Heart left ventricle (tissue), 16 donors: ENCODE results near the gene WBP2NL. TPM values are rescaled to one million over a fixed set of nuclear protein-coding genes. Genes with fewer than 3 reads are reported as not detected.
A peak's percentile ranks its signal among the peaks of the same experiment; 100 is the strongest.
"Not testable (repeated sequence)": the region's sequence is repeated elsewhere in the genome, so short reads cannot be mapped to it uniquely, and the experiment has no call there.

Source experiments
- ATAC-seq, 4 donors: fragments of 200-7000 bp; cut with Tn5 transposase; one replicate each; pipeline ENCODE4 v1.9.1; 2020 to 2022; ENCODE audit warnings: moderate library complexity in 4 of 4, mild to moderate bottlenecking in 3 of 4, moderate number of reproducible peaks in 1 of 4
- DNase-seq, 5 donors: peaks; one replicate each; pipeline ENCODE4 v3.0.0-alpha.2; 2020
- H3K27ac ChIP-seq, 12 donors: fragments of 200-600 bp; sonication (generic) in 4 of 12; one replicate each; pipeline versions ENCODE4 v1.5.0 to v1.8.0; 2016 to 2022; ENCODE audit warnings: mild to moderate bottlenecking in 2 of 12
- H3K27me3 ChIP-seq, 9 donors: fragments of 200-600 bp; sonication (generic) in 2 of 9; one replicate each; pipeline versions ENCODE4 v1.5.1 to v1.8.0; 2016 to 2022; ENCODE audit warnings: mild to moderate bottlenecking in 3 of 9
- H3K36me3 ChIP-seq, 9 donors: fragments of 200-600 bp; sonication (generic) in 2 of 9; one replicate each; pipeline versions ENCODE4 v1.5.0 to v1.8.0; 2018 to 2022; ENCODE audit warnings: mild to moderate bottlenecking in 2 of 9
- H3K4me1 ChIP-seq, 12 donors: fragments of 200-600 bp; sonication (generic) in 4 of 12; one replicate each; pipeline versions ENCODE4 v1.5.0 to v1.8.0; 2016 to 2022; ENCODE audit warnings: mild to moderate bottlenecking in 3 of 12
- H3K4me3 ChIP-seq, 12 donors: fragments of 200-600 bp; sonication (generic) in 4 of 12; one replicate each; pipeline versions ENCODE4 v1.5.0 to v1.8.0; 2017 to 2022; ENCODE audit warnings: mild to moderate bottlenecking in 9 of 12, moderate library complexity in 4 of 12
- H3K9me3 ChIP-seq, 12 donors: fragments of 200-600 bp; sonication (generic) in 4 of 12; one replicate each; pipeline versions ENCODE4 v1.5.0 to v1.8.0; 2016 to 2022; ENCODE audit warnings: mild to moderate bottlenecking in 1 of 12
- CTCF ChIP-seq, 12 donors: fragments of 200-600 bp; sonication (generic) in 4 of 12; IDR thresholded peaks; one replicate each; pipeline versions ENCODE4 v1.5.0 to v1.8.0; 2018 to 2022; ENCODE audit warnings: antibody characterized with exemption in 12 of 12, mild to moderate bottlenecking in 5 of 12
- POLR2A ChIP-seq, 2 donors: fragments of 450-650 bp; IDR thresholded peaks; one replicate each; pipeline ENCODE4 v1.6.1; 2017; ENCODE audit warnings: antibody characterized with exemption in 2 of 2, mild to moderate bottlenecking in 2 of 2, moderate library complexity in 2 of 2
- WGBS, 4 donors: extraction: QIAGEN DNeasy Blood & Tissue Kit in 2 of 4; methylation state at CpG; one replicate each; pipeline versions ENCODE4 v1.1.5 to v1.1.7; 2013 to 2018; 5-methylcytosine and 5-hydroxymethylcytosine counted together
- intact Hi-C, 10 donors: fragments of 100-400 bp; cut with DNase I; formaldehyde crosslinking; loops; one replicate each; pipeline versions ENCODE4 v1.11.1 to v1.14.2; 2022
- polyA plus RNA-seq, 2 donors: library from polyadenylated mRNA; stranded (reverse); fragments of 200-250 nt; gene quantifications; one replicate each; pipeline ENCODE4 v1.2.3, GENCODE V29; 2013
- total RNA-seq, 9 donors: library from RNA; depleted of rRNA in 2 of 9; stranded (reverse); fragments of >200 nt in 2 of 9; fragmentation: NEBNext Ultra II Directional in 3 of 9; extraction: Animal tissue kit (Norgen Biotek cat#: 25700) in 3 of 9; gene quantifications; one replicate each; pipeline versions ENCODE4 v1.1.0 to v1.2.4, GENCODE V29; 2016 to 2023
- donor health status: ischemic (EF 13 %, LVEDD 7.1; RV severe dilation, severe dysfunction).
- donor health status: healthy with polysubstance abuse.
- donor health status: DM: no; HTN: yes; CAD: no.
- donor health status: DM: no; HTN: no; CAD: no.
- donor health status: ischemic (EF 25% LVEDD 6.9; RV normal size, moderate dysfunction).
- donor health status: ischemic (EF 25% LVEDD 5.7; RV mildly dilated, moderate dysfunction).
- donor health status: healthy.
- donor health status: DM: yes; HTN: yes; CAD: no.
- donor health status: ischemic (EF 35%, LVEDD 5.7; RV mildly dilated, moderate dysfunction).
- donor health status: nonischemic (EF 11% LVEDD 7.7; RV severe dilation, severe dysfunction).
- donor health status: DM: yes; HTN: yes; CAD: no.
- donor health status: PGD.
- donor health status: ischemic (EF 29% LVEDD 5.4; RV normal size, mild dysfunction).
- donor health status: nonischemic (EF 23%, LVEDD 6.1; RV moderate dilation, normal function).

The WBP2NL gene
- total and polyA plus RNA-seq, 11 donors = 0.11 to 1.1 (median 0.38) TPM; not detected in 1

GRCh38 chr22:42068291-42068690 is 69.7 kb downstream of the WBP2NL start:
- DNase-seq (no peak), ATAC-seq (no peak)
- intact Hi-C loops = loop anchor here in 1 of 10 donors (10.0 kb wide), 1 partner anchor 63 kb away; no protein-coding TSS in a partner anchor
- Histone ChIP-seq H3K27me3 (no peaks in the 10 kb centered on the region), H3K27ac (no peak overlapping the region), H3K4me1 (peaks cover under 1 to 36% (median 18%) of the 10 kb centered on the region in 12 donors), H3K9me3 (no peaks in the 10 kb centered on the region), H3K36me3 (peaks cover 0 to 55% (median 28%) of the 10 kb centered on the region in 9 donors), H3K4me3 (no peak overlapping the region)
- WGBS, 4 donors = 90 to 98% (median 93%) methylated on average over 4 of the region's 4 CpGs
- no peak for TF ChIP-seq CTCF (IDR thresholded peaks at IDR 0.05)
- no peak for TF ChIP-seq POLR2A (IDR thresholded peaks at IDR 0.05)

DNA sequence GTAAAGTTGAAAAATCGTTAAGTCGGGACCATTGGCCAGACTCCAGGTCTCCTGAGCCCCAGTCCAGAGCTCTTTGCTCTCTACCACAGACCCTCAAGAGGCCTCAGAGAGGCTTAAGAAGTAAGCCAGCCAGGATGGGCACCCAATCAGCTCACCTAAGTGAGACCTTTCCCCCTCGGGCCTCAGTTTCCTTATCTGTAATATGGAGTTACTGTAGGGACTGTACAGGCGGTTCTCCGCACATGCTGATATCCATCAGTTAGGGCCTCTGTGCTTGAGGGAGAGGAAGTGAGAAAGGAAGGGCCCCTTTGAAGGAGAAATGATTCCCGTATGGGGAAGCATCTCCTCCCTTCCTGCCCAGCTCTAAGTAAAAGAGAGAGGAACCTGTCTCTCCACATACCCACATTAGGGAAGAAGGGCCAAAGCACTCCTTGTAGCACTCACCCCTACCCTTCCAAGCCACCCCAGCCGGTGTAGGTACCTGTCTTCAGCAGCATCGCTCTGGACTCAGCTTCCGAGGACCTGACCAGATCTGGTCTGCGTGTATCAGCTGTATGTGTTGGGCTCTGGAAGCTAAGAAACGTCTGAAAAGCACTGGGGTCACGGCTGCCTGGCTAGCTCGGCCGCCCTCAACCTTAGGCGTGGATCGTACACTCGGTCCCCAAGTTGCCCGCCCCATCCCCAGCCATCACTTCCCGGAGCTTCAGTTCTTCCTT is 71.4 kb downstream of the WBP2NL start:
- DNase-seq = no peak
- Histone ChIP-seq H3K36me3 (peaks cover 0 to 41% (median 24%) of the 10 kb centered on the region in 9 donors), H3K4me3 (peak overlapping the region; percentile 37 to 98 (median 68)), H3K4me1 (peaks cover 3 to 52% (median 32%) of the 10 kb centered on the region in 12 donors), H3K27ac (peak overlapping the region; percentile 51 to 94 (median 86)), H3K27me3 (no peaks in the 10 kb centered on the region), H3K9me3 (no peaks in the 10 kb centered on the region)
- intact Hi-C loops = loop anchor here in 4 of 10 donors (1.0 to 10.0 kb wide), 5 partner anchors 20 to 385 kb away; partner anchors contain the start of genes NDUFA6 (in 1 of the 4), SNU13 (in 1 of the 4), SREBF2 (in 1 of the 4) and TCF20 (in 1 of the 4)
- peak; percentile 0 to 28 (median 2) for ATAC-seq
- no peak for TF ChIP-seq POLR2A (IDR thresholded peaks at IDR 0.05)
- TF ChIP-seq CTCF (IDR thresholded peaks at IDR 0.05) = no peak
- WGBS, 4 donors = 16 to 23% (median 16%) methylated on average over 19 of the region's 19 CpGs

GRCh38 chr22:42070517-42071422 is 72.2 kb downstream of the WBP2NL start, which contains the start of gene NAGA:
TSS of gene NAGA (minus strand) at chr22:42070812. CDS start at chr22:42070297, 515 bp downstream.
- 0 to 1% (median 1%) methylated on average over 40 to 56 of the region's 56 CpGs for WGBS, 4 donors
- intact Hi-C loops = loop anchor here in 3 of 10 donors (1.0 to 10.0 kb wide), 4 partner anchors 20 to 386 kb away; partner anchors contain the start of genes NDUFA6 (in 1 of the 3), SNU13 (in 1 of the 3), SREBF2 (in 1 of the 3) and TCF20 (in 1 of the 3)

GRCh38 chr22:42071508-42071907 is 72.9 kb downstream of the WBP2NL start:
- Histone ChIP-seq H3K36me3 (peaks cover 0 to 34% (median 18%) of the 10 kb centered on the region in 9 donors), H3K27ac (peak overlapping the region; percentile 67 to 94 (median 86)), H3K4me1 (peaks cover 3 to 58% (median 34%) of the 10 kb centered on the region in 12 donors), H3K4me3 (peak overlapping the region in 9 of 12 donors; percentile 64 to 98 (median 74))
- H3K9me3 ChIP-seq, H3K27me3 ChIP-seq, ATAC-seq, DNase-seq: not testable (repeated sequence)
- intact Hi-C loops = loop anchor here in 2 of 10 donors (10.0 kb wide), 3 partner anchors 203 to 387 kb away; partner anchors contain the start of genes SNU13 (in 1 of the 2), SREBF2 (in 1 of the 2) and TCF20 (in 1 of the 2)
- WGBS, 4 donors = 70 to 80% (median 78%) methylated on average over 7 of the region's 7 CpGs

More at GRCh38 chr22:42070517-42071422, 72.2 kb downstream of the WBP2NL start, which contains the start of gene NAGA:
- Histone ChIP-seq H3K9me3 (no peaks in the 10 kb centered on the region), H3K27ac (peak within 1 kb of the TSS; percentile 67 to 94 (median 86)), H3K4me1 (peaks cover 3 to 58% (median 34%) of the 10 kb centered on the region in 12 donors), H3K27me3 (no peaks in the 10 kb centered on the region), H3K36me3 (peaks cover 0 to 34% (median 18%) of the 10 kb centered on the region in 9 donors), H3K4me3 (peak within 1 kb of the TSS; percentile 37 to 98 (median 68))
- TF ChIP-seq CTCF (IDR thresholded peaks at IDR 0.05) (no peak), POLR2A (IDR thresholded peaks at IDR 0.05) (peak in 1 of 2 donors; percentile 90)
- DNase-seq (peak; percentile 95 to 99 (median 98)), ATAC-seq (peak; percentile 95 to 98 (median 96))
